HPDE6-E6E7 (cell line): Measurements from ENCODE around the gene TSHB.
A peak's percentile ranks its signal among the peaks of the same experiment; 100 is the strongest.
"Not testable (repeated sequence)": the region's sequence is repeated elsewhere in the genome, so short reads cannot be mapped to it uniquely, and the experiment has no call there.

ENCODE experiments used
- DNase-seq: peaks from one replicate; pipeline ENCODE4 v3.0.0; 2011; ENCODE audit warnings: missing footprints; ENCODE audit errors: extremely low spot score

Gene TSHB

GRCh38 chr1:115029526-115029925, at the start of gene TSHB:
Gene TSHB, plus strand, starts transcription at chr1:115029826. Its CDS starts 3,537 bp downstream, at chr1:115033363.
- DNase-seq: no peak

- no peak for DNase-seq
Measured at GRCh38 chr1:114982251-114982650, 47.4 kb upstream of the TSHB start.

GRCh38 chr1:114986286-114986685, 43.3 kb upstream of the TSHB start:
- peak; percentile 10 for DNase-seq

- DNase-seq: no peak
Measured at GRCh38 chr1:114988095-114988494, 41.5 kb upstream of the TSHB start.

- no peak for DNase-seq
Measured at GRCh38 chr1:114997510-114998289, 31.9 kb upstream of the TSHB start.

GRCh38 chr1:115006191-115006590, 23.4 kb upstream of the TSHB start:
- DNase-seq: no peak

- no peak for DNase-seq
Measured at GRCh38 chr1:115012006-115012405, 17.6 kb upstream of the TSHB start.

- no peak for DNase-seq
Measured at GRCh38 chr1:115012434-115012833, 17.2 kb upstream of the TSHB start.

- DNase-seq: no peak
Measured at GRCh38 chr1:115013792-115014191, 15.8 kb upstream of the TSHB start.

GRCh38 chr1:115019549-115019948, 10.1 kb upstream of the TSHB start:
- not testable (repeated sequence) for DNase-seq

GRCh38 chr1:115021145-115021544, 8.5 kb upstream of the TSHB start:
- DNase-seq: no peak

- no peak for DNase-seq
Measured at GRCh38 chr1:115023593-115023992, 6.0 kb upstream of the TSHB start.

GRCh38 chr1:115031595-115031994, 2.0 kb downstream of the TSHB start:
- DNase-seq: no peak

GRCh38 chr1:115035652-115036051, 6.0 kb downstream of the TSHB start:
- no peak for DNase-seq

GRCh38 chr1:115036814-115037507, 7.3 kb downstream of the TSHB start:
- DNase-seq: no peak

- DNase-seq: no peak
Measured at GRCh38 chr1:115040501-115040900, 10.9 kb downstream of the TSHB start.

- no peak for DNase-seq
Measured at GRCh38 chr1:115041654-115042053, 12.0 kb downstream of the TSHB start.

- no peak for DNase-seq
Measured at GRCh38 chr1:115046751-115047150, 17.1 kb downstream of the TSHB start.

- DNase-seq: peak; percentile 81
Measured at GRCh38 chr1:115051850-115052249, 22.2 kb downstream of the TSHB start.

- DNase-seq: peak; percentile 72
Measured at GRCh38 chr1:115052454-115053083, 22.9 kb downstream of the TSHB start.

GRCh38 chr1:115056395-115056798, 26.8 kb downstream of the TSHB start:
- no peak for DNase-seq

GRCh38 chr1:115057661-115058254, 28.1 kb downstream of the TSHB start:
- DNase-seq: no peak
